NCI-H146 treated with DMSO at 0.1 percent for 48 hours (cell line): Measurements from ENCODE around the gene ARHGEF7.

Experiments
- DNase-seq: peaks from one replicate; lab custom pipeline; 2025; ENCODE audit not compliant: unreplicated experiment; lab: John Stamatoyannopoulos, UW

ARHGEF7 gene

GRCh38 chr13:111139452-111139851, 24.3 kb downstream of the ARHGEF7 start:
- DNase-seq = no peak

GRCh38 chr13:111139873-111140561, 24.9 kb downstream of the ARHGEF7 start:
- DNase-seq = peak; percentile 80

GRCh38 chr13:111140562-111141105, 25.5 kb downstream of the ARHGEF7 start:
- no peak for DNase-seq

GRCh38 chr13:111142472-111142871, 27.4 kb downstream of the ARHGEF7 start:
- no peak for DNase-seq

- no peak for DNase-seq
Measured at GRCh38 chr13:111143865-111144540, 28.9 kb downstream of the ARHGEF7 start.

GRCh38 chr13:111145071-111145470, 30.0 kb downstream of the ARHGEF7 start:
- DNase-seq = no peak

GRCh38 chr13:111145506-111145905, 30.4 kb downstream of the ARHGEF7 start:
- no peak for DNase-seq

- no peak for DNase-seq
Measured at GRCh38 chr13:111152844-111153243, 37.7 kb downstream of the ARHGEF7 start.

- DNase-seq = peak; percentile 87
Measured at GRCh38 chr13:111153279-111153976, 38.3 kb downstream of the ARHGEF7 start.

GRCh38 chr13:111153977-111154332, 38.8 kb downstream of the ARHGEF7 start:
- DNase-seq = no peak

- no peak for DNase-seq
Measured at GRCh38 chr13:111156421-111156820, 41.3 kb downstream of the ARHGEF7 start.

- no peak for DNase-seq
Measured at GRCh38 chr13:111158136-111158805, 43.2 kb downstream of the ARHGEF7 start.

GRCh38 chr13:111159362-111160320, 44.5 kb downstream of the ARHGEF7 start:
- no peak for DNase-seq

GRCh38 chr13:111160648-111161047, 45.5 kb downstream of the ARHGEF7 start:
- no peak for DNase-seq

GRCh38 chr13:111161601-111162600, 46.8 kb downstream of the ARHGEF7 start:
- no peak for DNase-seq

GRCh38 chr13:111165241-111166010, 50.3 kb downstream of the ARHGEF7 start:
- no peak for DNase-seq

- no peak for DNase-seq
Measured at GRCh38 chr13:111166882-111167675, 52.0 kb downstream of the ARHGEF7 start.
